Ishikawa (cell line): Measurements from ENCODE around the gene HOXA5.
A peak's percentile ranks its signal among the peaks of the same experiment; 100 is the strongest.

Experiments
- CEBPB ChIP-seq: IDR thresholded peaks from 2 replicates; pipeline ENCODE4 v1.6.1; 2012
- CREB1 ChIP-seq: IDR thresholded peaks from 2 replicates; pipeline ENCODE4 v1.6.1; 2012; ENCODE audit warnings: low read depth
- EGR1 ChIP-seq: IDR thresholded peaks from 2 replicates; pipeline ENCODE4 v1.6.1; 2012
- EP300 ChIP-seq: IDR thresholded peaks from 2 replicates; pipeline ENCODE4 v1.6.1; 2012; ENCODE audit warnings: borderline replicate concordance
- FOXM1 ChIP-seq: IDR thresholded peaks from 2 replicates; pipeline ENCODE4 v1.6.1; 2012; ENCODE audit warnings: low read depth, borderline replicate concordance
- MAX ChIP-seq: IDR thresholded peaks from 2 replicates; pipeline ENCODE4 v1.6.1; 2012
- NFIC ChIP-seq: IDR thresholded peaks from 2 replicates; pipeline ENCODE4 v1.6.1; 2012
- RAD21 ChIP-seq: IDR thresholded peaks from 2 replicates; pipeline ENCODE4 v1.6.1; 2012; ENCODE audit warnings: low read depth
- REST ChIP-seq: IDR thresholded peaks from 2 replicates; pipeline ENCODE4 v1.6.1; 2012; ENCODE audit warnings: low read depth, mild to moderate bottlenecking
- TAF1 ChIP-seq: IDR thresholded peaks from 2 replicates; pipeline ENCODE4 v1.6.1; 2012; ENCODE audit warnings: low read depth, mild to moderate bottlenecking
- TCF12 ChIP-seq: IDR thresholded peaks from 2 replicates; pipeline ENCODE4 v1.6.1; 2012; ENCODE audit warnings: low read depth
- TEAD4 ChIP-seq: IDR thresholded peaks from 2 replicates; pipeline ENCODE4 v1.6.1; 2012
- USF1 ChIP-seq: IDR thresholded peaks from 2 replicates; pipeline ENCODE4 v1.6.1; 2012
- YY1 ChIP-seq: IDR thresholded peaks from 2 replicates; pipeline ENCODE4 v1.6.1; 2012; ENCODE audit warnings: low read depth
- ZBTB7A ChIP-seq: IDR thresholded peaks from 2 replicates; pipeline ENCODE4 v1.6.1; 2012; ENCODE audit warnings: low read depth

HOXA5 gene

GRCh38 chr7:27186668-27187474 is 43.4 kb upstream of the HOXA5 start:
- no peak for TF ChIP-seq MAX
- no peak for TF ChIP-seq RAD21
- TF ChIP-seq EGR1 = no peak
- TF ChIP-seq ZBTB7A = no peak
- TF ChIP-seq TEAD4 = no peak
- TF ChIP-seq TAF1 = no peak
- TF ChIP-seq EP300 = no peak
- TF ChIP-seq YY1 = no peak
- TF ChIP-seq REST = no peak
- no peak for TF ChIP-seq NFIC
- no peak for TF ChIP-seq FOXM1

- TF ChIP-seq EP300 = no peak
- TF ChIP-seq ZBTB7A = no peak
- TF ChIP-seq REST = no peak
- TF ChIP-seq CEBPB = no peak
- no peak for TF ChIP-seq FOXM1
- no peak for TF ChIP-seq MAX
- TF ChIP-seq YY1 = no peak
- no peak for TF ChIP-seq TAF1
- TF ChIP-seq TCF12 = no peak
- no peak for TF ChIP-seq TEAD4
- TF ChIP-seq USF1 = no peak
- TF ChIP-seq CREB1 = no peak
- no peak for TF ChIP-seq RAD21
- TF ChIP-seq NFIC = no peak
- TF ChIP-seq EGR1 = no peak
These were observed 42.6 kb upstream of the HOXA5 start for GRCh38 chr7:27185854-27186667.

- TF ChIP-seq MAX (no peak), CEBPB (no peak), USF1 (peak; percentile 59)
These were observed 41.8 kb upstream of the HOXA5 start, which contains the start of gene HOXA11 for GRCh38 chr7:27185013-27185853. HOXA11 (minus strand) TSS chr7:27185232; CDS start chr7:27185144, 88 bp downstream.

- TF ChIP-seq TCF12 (no peak), USF1 (no peak), REST (no peak), MAX (peak; percentile 48), FOXM1 (no peak), EP300 (no peak; the same call in 1 of the 2 replicates), RAD21 (no peak), EGR1 (peak; percentile 50; the same call in 1 of the 2 replicates), TEAD4 (no peak), NFIC (no peak; the same call in 1 of the 2 replicates), CREB1 (no peak), CEBPB (no peak), ZBTB7A (peak; percentile 64; the same call in 1 of the 2 replicates), YY1 (0 out of 2 replicates have a peak, but pooled peaks have one; percentile 22), TAF1 (peak; percentile 40; the same call in 1 of the 2 replicates)
These were observed 41.0 kb upstream of the HOXA5 start for GRCh38 chr7:27184337-27185012.
